Effector CD8-positive, alpha-beta T cell (primary cell): ENCODE results near the gene FCRL3.

Experiments
- DNase-seq: peaks from one replicate; lab custom pipeline; 2025; lab: John Stamatoyannopoulos, UW

Gene FCRL3

GRCh38 chr1:157678721-157679120 lies 21.8 kb downstream of the FCRL3 start:
- DNase-seq = no peak

- no peak for DNase-seq
These were observed 27.6 kb downstream of the FCRL3 start for GRCh38 chr1:157673008-157673407.

- DNase-seq = no peak
These were observed 28.7 kb downstream of the FCRL3 start for GRCh38 chr1:157671895-157672294.

GRCh38 chr1:157659576-157660247 lies 40.9 kb downstream of the FCRL3 start:
- no peak for DNase-seq

- DNase-seq = no peak
These were observed 42.0 kb downstream of the FCRL3 start for GRCh38 chr1:157658571-157658970.

GRCh38 chr1:157653494-157653873 lies 47.1 kb downstream of the FCRL3 start:
- no peak for DNase-seq

- DNase-seq = no peak
These were observed 47.6 kb downstream of the FCRL3 start for GRCh38 chr1:157652859-157653493.

GRCh38 chr1:157648317-157648716 lies 52.3 kb downstream of the FCRL3 start:
- no peak for DNase-seq

GRCh38 chr1:157646144-157646543 lies 54.4 kb downstream of the FCRL3 start:
- DNase-seq = no peak

GRCh38 chr1:157641177-157641576 lies 59.4 kb downstream of the FCRL3 start:
- no peak for DNase-seq

GRCh38 chr1:157639800-157640199 lies 60.8 kb downstream of the FCRL3 start:
- no peak for DNase-seq

GRCh38 chr1:157628773-157629172 lies 71.8 kb downstream of the FCRL3 start:
- no peak for DNase-seq
